ENCODE results near the gene RSF1. TPM values are rescaled to one million over a fixed set of nuclear protein-coding genes. Genes with fewer than 3 reads are reported as not detected.
A peak's percentile ranks its signal among the peaks of the same experiment; 100 is the strongest.

The RSF1 gene
- total RNA-seq, 1 experiment from 2014 or later: 79.8 TPM

GRCh38 chr11:77749232-77749631 lies 71.3 kb downstream of the RSF1 start (continued):
- TF ChIP-seq ZNF396 (CRISPR knock-in tag; IDR thresholded peaks at IDR 0.05; ENCODE audit: borderline replicate concordance): no peak

GRCh38 chr11:77748266-77748665 lies 72.3 kb downstream of the RSF1 start:
- H3K36me3 Mint-ChIP-seq: peaks cover 5% of the 10 kb centered on the region; the same call in 1 of the 2 replicates
- ATAC-seq (no peak), DNase-seq (ENCODE audit: low spot score) (no peak)
- no peak overlapping the region for H3K4me3 Mint-ChIP-seq
- TF ChIP-seq KAT7 (CRISPR knock-in tag; IDR thresholded peaks at IDR 0.05; ENCODE audit: borderline replicate concordance) (no peak), ZNF317 (CRISPR knock-in tag; IDR thresholded peaks at IDR 0.05; ENCODE audit: borderline replicate concordance, low read depth) (no peak), USF2 (CRISPR knock-in tag; IDR thresholded peaks at IDR 0.05) (no peak), ELF4 (CRISPR knock-in tag; IDR thresholded peaks at IDR 0.05; ENCODE audit: low read depth) (no peak), SOX15 (CRISPR knock-in tag; IDR thresholded peaks at IDR 0.05) (no peak), PREB (CRISPR knock-in tag; IDR thresholded peaks at IDR 0.05; ENCODE audit: borderline replicate concordance) (no peak), ATF1 (CRISPR knock-in tag; IDR thresholded peaks at IDR 0.05) (no peak), ZNF263 (CRISPR knock-in tag; IDR thresholded peaks at IDR 0.05; ENCODE audit: low read depth) (no peak), IRF1 (CRISPR knock-in tag; IDR thresholded peaks at IDR 0.05) (no peak), ERG (CRISPR knock-in tag; IDR thresholded peaks at IDR 0.05) (no peak), FOXJ3 (CRISPR knock-in tag; IDR thresholded peaks at IDR 0.05; ENCODE audit: borderline replicate concordance) (no peak), TCF7 (CRISPR knock-in tag; IDR thresholded peaks at IDR 0.05; ENCODE audit: low read depth) (no peak), SMAD4 (CRISPR knock-in tag; IDR thresholded peaks at IDR 0.05) (no peak), TEAD1 (CRISPR knock-in tag; IDR thresholded peaks at IDR 0.05) (no peak), ATF2 (CRISPR knock-in tag; IDR thresholded peaks at IDR 0.05; ENCODE audit: borderline replicate concordance, low read depth) (no peak), NR1H2 (CRISPR knock-in tag; IDR thresholded peaks at IDR 0.05) (no peak), AFF4 (CRISPR knock-in tag; IDR thresholded peaks at IDR 0.05; ENCODE audit: borderline replicate concordance) (no peak), ZSCAN18 (CRISPR knock-in tag; IDR thresholded peaks at IDR 0.05) (no peak), CREM (CRISPR knock-in tag; IDR thresholded peaks at IDR 0.05) (no peak)
- ChIA-PET POLR2A (no interaction called here), CTCF (no interaction called here)
- peak overlapping the region; percentile 86; the same call in 1 of the 2 replicates for H3K27ac Mint-ChIP-seq
- no peaks in the 10 kb centered on the region for H3K27me3 Mint-ChIP-seq (ENCODE audit: low read depth)
- peaks cover 60% of the 10 kb centered on the region for H3K4me1 Mint-ChIP-seq
- H3K9me3 Mint-ChIP-seq: no peaks in the 10 kb centered on the region

All from WTC11 (cell line).